ENCODE data around the gene ETF1.

DNA sequence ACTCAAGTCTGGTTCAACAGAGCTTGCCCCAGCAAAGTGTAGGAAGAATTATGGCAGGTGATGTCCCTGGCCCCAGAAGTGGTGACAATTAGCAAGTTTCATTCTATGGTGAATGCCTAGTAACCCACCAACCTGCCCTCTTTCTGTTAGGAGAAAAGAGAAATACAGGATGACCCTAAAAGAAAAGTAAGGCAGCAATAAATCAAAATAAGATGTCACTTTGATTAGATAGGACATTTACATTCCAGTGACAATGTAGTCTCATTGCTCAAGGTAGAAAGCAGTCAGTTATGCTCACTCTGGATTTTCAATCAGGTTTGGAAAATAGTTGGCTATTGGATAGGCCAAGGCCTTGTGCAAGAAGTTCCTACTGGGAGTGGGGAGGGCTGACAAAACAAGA is 37.7 kb upstream of the ETF1 start:
- no peak for TF ChIP-seq CTCF (IDR thresholded peaks at IDR 0.05)
- TF ChIP-seq POLR2A (IDR thresholded peaks at IDR 0.05): no peak
- TF ChIP-seq POLR2AphosphoS5 (IDR thresholded peaks at IDR 0.05): no peak

All from breast epithelium (tissue), 3 donors.